Left ventricle myocardium superior (tissue), 1 donor: ENCODE results near the gene ADAMTS19. TPM values are rescaled to one million over a fixed set of nuclear protein-coding genes. Genes with fewer than 3 reads are reported as not detected.
"Not testable (repeated sequence)": the region's sequence is repeated elsewhere in the genome, so short reads cannot be mapped to it uniquely, and the experiment has no call there.

Experiments
- ATAC-seq: fragments of 200-7000 bp; cut with Tn5 transposase; one replicate; pipeline ENCODE4 v1.9.1; 2020; ENCODE audit warnings: mild to moderate bottlenecking, moderate library complexity
- DNase-seq: peaks from one replicate; pipeline ENCODE4 v3.0.0-alpha.2; 2020
- intact Hi-C: fragments of 100-400 bp; cut with micrococcal nuclease; formaldehyde crosslinking; loops from one replicate; pipeline ENCODE4 v1.11.0; 2022
- total RNA-seq: library from RNA; stranded (reverse); fragmentation: NEBNext Ultra II Directional; extraction: Animal tissue kit (Norgen Biotek cat#: 25700); gene quantifications from one replicate; pipeline ENCODE4 v1.2.1, GENCODE V29; 2021
- donor health status: DM: no; HTN: yes; CAD: no; lungs with severe emphysema.

The ADAMTS19 gene
- total RNA-seq, 1 donor from 2014 or later, result 1.1 TPM

GRCh38 chr5:129563585-129563984 lies 103.5 kb downstream of the ADAMTS19 start:
- intact Hi-C loops, result no loop called here
- no peak for DNase-seq
- no peak for ATAC-seq

GRCh38 chr5:129569295-129569694 lies 109.2 kb downstream of the ADAMTS19 start:
- ATAC-seq (no peak), DNase-seq (no peak)
- intact Hi-C loops, result no loop called here

- intact Hi-C loops, result no loop called here
- ATAC-seq (no peak), DNase-seq (no peak)
These were observed 112.0 kb downstream of the ADAMTS19 start for GRCh38 chr5:129572060-129572459.

DNA sequence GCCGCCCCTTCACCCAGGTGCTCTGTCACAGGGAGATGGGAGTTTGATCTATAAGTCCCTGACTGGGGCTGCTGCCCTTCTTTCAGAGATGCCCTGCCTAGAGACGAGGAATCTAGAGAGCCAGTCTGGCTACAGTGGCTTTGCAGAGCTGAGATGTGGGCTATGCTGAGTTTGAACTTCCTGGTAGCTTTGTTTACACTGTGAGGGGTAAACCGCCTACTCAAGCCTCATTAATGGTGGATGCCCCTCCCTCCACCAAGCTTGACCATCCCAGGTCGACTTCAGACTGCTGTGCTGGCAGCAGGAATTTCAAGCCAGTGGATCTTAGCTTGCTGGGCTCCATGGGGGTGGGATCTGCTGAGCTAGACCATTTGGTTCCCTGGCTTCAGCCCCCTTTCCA lies 124.4 kb downstream of the ADAMTS19 start:
- intact Hi-C loops, ATAC-seq: not testable (repeated sequence)

GRCh38 chr5:129591508-129592160 lies 131.5 kb downstream of the ADAMTS19 start:
- ATAC-seq, result no peak
- no peak for DNase-seq
- intact Hi-C loops, result no loop called here

More for the DNA sequence above, 124.4 kb downstream of the ADAMTS19 start:
- not testable (repeated sequence) for DNase-seq

GRCh38 chr5:129593525-129593924 lies 133.4 kb downstream of the ADAMTS19 start:
- intact Hi-C loops, result no loop called here
- ATAC-seq, result no peak
- DNase-seq, result no peak

DNA sequence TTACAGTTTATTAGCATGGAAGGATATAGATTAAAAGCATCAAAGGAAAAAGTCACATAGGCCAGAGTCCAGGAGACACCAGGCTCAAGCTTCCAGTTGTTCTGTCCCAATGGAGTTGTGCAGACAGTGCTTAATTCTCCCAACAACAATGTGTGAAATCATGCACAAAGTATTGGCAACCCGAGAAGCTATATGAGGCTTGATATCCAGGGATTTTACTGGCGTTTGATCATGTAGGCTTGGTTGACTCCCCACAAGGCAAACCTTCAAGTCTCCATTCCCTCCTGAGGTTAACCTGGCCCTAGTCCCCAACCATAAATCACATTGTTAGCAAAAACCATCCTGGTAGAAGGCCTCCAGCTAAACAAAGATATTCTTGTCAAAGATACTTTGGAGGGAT lies 141.5 kb downstream of the ADAMTS19 start:
- intact Hi-C loops, result no loop called here
- no peak for ATAC-seq
- no peak for DNase-seq

- DNase-seq (no peak), ATAC-seq (no peak)
These were observed 148.3 kb downstream of the ADAMTS19 start for GRCh38 chr5:129608350-129608749.

GRCh38 chr5:129609710-129610109 lies 149.6 kb downstream of the ADAMTS19 start:
- intact Hi-C loops, result no loop called here
- ATAC-seq (no peak), DNase-seq (no peak)

More at GRCh38 chr5:129608350-129608749, 148.3 kb downstream of the ADAMTS19 start:
- intact Hi-C loops, result no loop called here

GRCh38 chr5:129616517-129616916 lies 156.4 kb downstream of the ADAMTS19 start:
- intact Hi-C loops, result no loop called here
- no peak for DNase-seq
- ATAC-seq, result no peak

DNA sequence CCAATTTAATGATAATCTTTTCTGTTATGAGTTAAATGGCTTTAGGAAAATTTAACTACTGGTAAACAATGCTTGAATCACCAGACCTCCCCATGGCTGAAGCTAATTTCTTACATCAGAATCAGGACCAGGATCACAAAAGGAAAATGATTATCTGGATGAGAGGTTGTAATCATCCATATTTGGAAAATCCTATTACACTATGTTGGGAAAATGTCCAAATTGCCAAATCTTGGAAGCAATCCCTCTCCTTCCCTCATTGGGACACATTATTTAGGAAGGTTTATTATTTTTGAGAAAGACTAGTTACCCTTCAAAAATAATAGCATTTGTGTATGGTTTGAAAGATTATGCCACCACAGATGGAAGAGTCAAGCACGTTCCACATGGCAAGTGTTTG lies 157.1 kb downstream of the ADAMTS19 start:
- ATAC-seq, result no peak
- intact Hi-C loops, result no loop called here
- no peak for DNase-seq

DNA sequence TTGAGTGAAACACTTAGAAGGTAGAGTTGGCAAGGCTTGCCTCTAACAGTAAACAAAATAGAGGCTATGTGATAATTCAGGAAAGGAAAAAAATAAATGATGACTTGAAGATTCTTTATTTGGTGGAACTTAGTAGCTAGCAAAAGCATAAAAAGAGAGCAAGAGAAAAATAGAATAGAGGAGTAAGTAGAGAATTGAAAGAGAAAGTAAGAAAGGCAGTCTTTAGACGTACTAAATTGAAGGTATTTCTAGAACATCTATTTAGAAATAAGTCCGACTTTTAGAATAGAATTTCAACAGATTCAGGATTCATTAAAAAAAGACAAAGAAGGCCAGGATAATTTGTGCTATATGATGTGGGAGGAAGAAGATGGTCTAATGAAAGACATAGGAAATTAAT lies 159.7 kb downstream of the ADAMTS19 start:
- intact Hi-C loops, result no loop called here
- DNase-seq, result no peak
- ATAC-seq, result no peak

DNA sequence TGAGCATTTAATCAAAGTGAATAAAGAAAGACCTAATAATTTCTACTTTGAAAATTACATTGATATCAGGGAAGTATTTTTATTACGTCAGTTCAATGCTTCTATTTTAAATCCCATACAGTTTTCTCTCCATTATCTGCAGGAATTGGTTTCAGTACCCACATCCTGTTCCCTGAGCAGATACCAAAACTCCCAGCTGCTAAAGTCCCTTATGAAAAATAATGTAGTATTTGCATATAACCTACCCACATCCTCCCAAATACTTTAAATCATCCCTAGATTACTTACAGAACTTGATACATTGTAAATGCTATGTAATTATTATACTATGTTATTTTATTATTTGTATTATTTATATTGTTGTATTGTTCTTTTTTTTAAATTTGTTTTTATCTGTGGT lies 162.4 kb downstream of the ADAMTS19 start:
- no peak for ATAC-seq
- DNase-seq, result no peak
- intact Hi-C loops, result no loop called here

DNA sequence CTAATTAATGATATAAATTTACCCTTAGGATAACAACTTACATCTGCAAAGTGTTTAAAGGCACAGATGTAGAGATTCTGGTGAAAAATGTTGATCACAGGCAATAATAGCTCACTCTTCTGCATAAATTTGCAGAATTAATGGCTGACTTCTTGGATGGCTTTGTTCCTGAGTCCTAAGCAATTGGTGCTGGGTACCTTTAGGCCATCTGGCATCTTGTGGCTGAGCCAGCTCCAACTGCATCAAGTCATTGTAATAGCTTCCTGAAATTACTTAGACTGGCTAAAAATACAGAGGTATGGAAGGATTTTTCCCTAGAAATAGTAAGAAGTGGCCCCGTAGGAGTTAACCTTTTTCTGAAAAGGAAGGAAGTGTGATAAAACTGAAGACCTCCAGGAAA lies 169.5 kb downstream of the ADAMTS19 start:
- ATAC-seq, result no peak
- DNase-seq, result no peak
- intact Hi-C loops, result no loop called here

DNA sequence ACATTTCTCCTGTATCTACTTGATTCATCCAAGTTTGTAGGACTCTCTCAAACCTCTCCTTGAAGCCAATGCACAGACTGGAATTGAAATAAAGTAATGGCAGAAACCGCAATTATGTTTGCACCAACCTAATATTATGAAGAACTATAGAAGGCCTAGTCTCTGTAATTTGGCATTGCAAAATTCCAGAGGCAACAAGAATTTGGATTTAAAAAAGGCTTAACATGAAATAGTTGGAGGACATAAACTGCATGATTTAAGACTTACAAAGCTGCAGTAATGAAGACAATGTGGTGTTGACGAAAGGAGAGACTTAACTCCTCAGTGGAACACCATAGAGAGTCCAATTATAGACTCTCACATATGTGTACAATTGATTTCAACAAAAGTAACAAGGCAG lies 170.0 kb downstream of the ADAMTS19 start:
- ATAC-seq (no peak), DNase-seq (no peak)
- intact Hi-C loops, result no loop called here

DNA sequence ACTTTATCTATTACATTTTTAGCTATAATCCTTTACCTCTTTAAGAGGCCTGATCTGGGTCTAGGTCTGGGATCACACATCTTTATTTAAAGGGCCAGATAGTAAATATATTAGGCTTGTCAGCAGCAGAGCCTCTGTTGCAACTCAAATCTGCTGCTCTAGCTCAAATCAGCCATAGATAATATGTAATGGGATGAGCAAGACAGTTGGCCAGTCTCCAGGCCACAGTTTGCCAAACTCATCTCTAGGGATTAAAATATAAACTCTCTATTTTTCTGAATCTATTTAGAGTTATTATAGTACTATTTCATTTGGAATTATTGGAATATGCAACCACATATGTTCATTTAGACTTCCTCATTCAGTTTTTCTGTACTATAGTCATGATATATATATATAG lies 171.9 kb downstream of the ADAMTS19 start:
- ATAC-seq, result no peak
- intact Hi-C loops, result no loop called here
- no peak for DNase-seq

GRCh38 chr5:129637501-129637900 lies 177.4 kb downstream of the ADAMTS19 start:
- intact Hi-C loops, ATAC-seq: not testable (repeated sequence)
- peak; percentile 12 for DNase-seq

- DNase-seq, result no peak
These were observed 179.2 kb downstream of the ADAMTS19 start for GRCh38 chr5:129639331-129639730.

DNA sequence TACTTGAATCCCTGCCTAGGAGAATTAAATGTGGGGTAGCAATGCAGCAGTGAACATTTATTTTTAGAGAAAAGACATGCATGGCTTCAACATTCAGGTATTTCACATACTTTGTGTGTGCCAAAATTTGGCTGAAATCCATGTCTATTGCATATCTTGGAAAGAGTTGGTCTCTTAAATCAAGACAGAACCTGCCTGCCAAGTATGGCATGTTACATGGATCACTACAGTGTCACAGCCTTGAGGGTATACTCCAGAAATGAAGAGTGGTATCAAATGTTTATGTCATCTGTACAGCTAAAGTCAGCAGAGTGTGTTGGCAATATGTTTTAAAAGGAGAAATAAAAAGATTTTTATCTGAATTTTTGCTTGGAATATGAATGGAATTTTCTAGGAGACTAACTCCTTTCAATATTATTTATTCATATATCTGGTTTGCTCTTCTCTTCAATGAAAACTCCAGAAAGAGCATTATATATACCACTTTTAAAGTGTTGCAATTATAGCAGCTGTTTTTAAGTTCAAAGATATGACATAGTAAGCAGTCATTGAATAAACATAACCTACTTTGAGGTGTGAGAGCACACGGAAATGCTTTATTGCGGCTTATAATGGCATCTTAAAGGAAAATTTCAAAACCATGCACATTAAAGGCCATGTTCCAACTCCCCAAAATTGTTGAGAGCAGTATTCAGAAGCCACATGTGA lies 192.4 kb downstream of the ADAMTS19 start:
- no peak for ATAC-seq
- no peak for DNase-seq
- intact Hi-C loops, result no loop called here

More at GRCh38 chr5:129639331-129639730, 179.2 kb downstream of the ADAMTS19 start:
- no peak for ATAC-seq
- intact Hi-C loops, result no loop called here

GRCh38 chr5:129653057-129653375 lies 192.9 kb downstream of the ADAMTS19 start:
- no peak for DNase-seq
- intact Hi-C loops, result no loop called here
- ATAC-seq, result no peak

DNA sequence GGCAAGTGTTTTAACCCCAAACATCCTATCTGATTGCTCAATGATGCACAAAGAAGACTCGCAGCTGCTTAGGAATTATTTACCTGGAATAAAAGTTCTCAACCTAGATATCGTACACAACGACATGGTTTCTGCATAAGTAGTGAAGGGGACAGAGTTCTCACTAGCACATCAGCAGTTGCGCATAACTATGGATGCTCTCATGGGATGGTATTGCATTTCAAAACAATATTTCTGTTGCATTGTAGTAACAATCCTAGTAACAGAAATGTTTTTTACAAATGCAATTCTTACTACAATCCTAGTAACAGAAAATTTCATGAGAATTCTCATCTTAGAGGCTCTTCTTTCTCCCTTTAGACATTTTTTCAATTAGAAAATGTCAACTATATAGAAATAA lies 193.3 kb downstream of the ADAMTS19 start:
- DNase-seq (no peak), ATAC-seq (no peak)
- intact Hi-C loops, result no loop called here
